Articular chondrocyte of knee joint (primary cell): ENCODE measurements around the gene PARD6A. TPM values are rescaled to one million over a fixed set of nuclear protein-coding genes. Genes with fewer than 3 reads are reported as not detected.

Source experiments
- total RNA-seq: library from RNA; depleted of rRNA; stranded (reverse); fragments of >200 nt; gene quantifications from 2 replicates; pipeline ENCODE4 v1.2.3, GENCODE V29; 2012

Gene PARD6A
- total RNA-seq: 0.78 and 0.86 TPM in 2 replicates

GRCh38 chr16:67660564-67661028, at the start of gene PARD6A:
Gene PARD6A, plus strand, starts transcription at chr16:67660960. Its CDS starts 79 bp downstream, at chr16:67661039.

GRCh38 chr16:67659675-67660563, 841 bp upstream of the PARD6A start, which contains the start of gene ACD:
Gene ACD, minus strand, starts transcription at chr16:67660260. Its CDS starts 40 bp downstream, at chr16:67660220.

GRCh38 chr16:67666559-67667452, 6.0 kb downstream of the PARD6A start, which contains the start of the genes C16orf86 and ENKD1:
Gene C16orf86, plus strand, starts transcription at chr16:67666814. Its CDS starts 157 bp downstream, at chr16:67666971.
Gene ENKD1, minus strand, starts transcription at chr16:67666750. Its CDS starts 308 bp downstream, at chr16:67666442.

Other genes starting within 250 kb of the PARD6A start
- 7.5 and 9.1 TPM in 2 replicates for gene ZDHHC1, start 244.5 kb upstream of the PARD6A start, total RNA-seq
- 0.11 TPM in 1 of 2 replicates, not detected in the other for gene HSD11B2, start 229.8 kb upstream of the PARD6A start, total RNA-seq
- gene ATP6V0D1, start 179.8 kb upstream of the PARD6A start, total RNA-seq: 86.0 and 99.0 TPM in 2 replicates
- not detected in 2 replicates for gene AGRP, start 177.4 kb upstream of the PARD6A start, total RNA-seq
- gene RIPOR1, start 132.1 kb upstream of the PARD6A start, total RNA-seq: 25.7 and 26.1 TPM in 2 replicates
- gene CTCF, start 98.4 kb upstream of the PARD6A start, total RNA-seq: 29.7 and 30.7 TPM in 2 replicates
- 0.11 and 0.13 TPM in 2 replicates for gene CARMIL2, start 15.8 kb upstream of the PARD6A start, total RNA-seq
- 13.2 and 15.8 TPM in 2 replicates for gene ACD, start 700 bp upstream of the PARD6A start, total RNA-seq
- gene ENKD1, start 5.8 kb downstream of the PARD6A start, total RNA-seq: 12.0 and 13.5 TPM in 2 replicates
- 2.9 and 3.9 TPM in 2 replicates for gene C16orf86, start 5.9 kb downstream of the PARD6A start, total RNA-seq
- gene GFOD2, start 58.4 kb downstream of the PARD6A start, total RNA-seq: 11.6 and 12.6 TPM in 2 replicates
- gene RANBP10, start 145.6 kb downstream of the PARD6A start, total RNA-seq: 4.8 and 6.9 TPM in 2 replicates
- 1.2 and 2.1 TPM in 2 replicates for gene TSNAXIP1, start 145.9 kb downstream of the PARD6A start, total RNA-seq
- 15.7 and 17.7 TPM in 2 replicates for gene THAP11, start 181.4 kb downstream of the PARD6A start, total RNA-seq
- gene NUTF2, start 186.0 kb downstream of the PARD6A start, total RNA-seq: 96.1 and 188 TPM in 2 replicates
- gene CENPT, start 186.7 kb downstream of the PARD6A start, total RNA-seq: 21.3 and 25.9 TPM in 2 replicates
- gene EDC4, start 212.1 kb downstream of the PARD6A start, total RNA-seq: 35.5 and 39.6 TPM in 2 replicates
- gene NRN1L, start 223.9 kb downstream of the PARD6A start, total RNA-seq: 0.32 TPM in 1 of 2 replicates, not detected in the other
- 15.2 and 15.4 TPM in 2 replicates for gene PSKH1, start 232.3 kb downstream of the PARD6A start, total RNA-seq